ENCODE measurements around the gene SLCO4A1.

GRCh38 chr20:62650551-62651284 is 8.4 kb downstream of the SLCO4A1 start:
- no peak for TF ChIP-seq TAF1 (IDR thresholded peaks at IDR 0.05; ENCODE audit: borderline replicate concordance, insufficient read depth, low read length)
- no peak for TF ChIP-seq POLR2AphosphoS5 (IDR thresholded peaks at IDR 0.05; ENCODE audit: low read depth, low read length)
- no peak for TF ChIP-seq SIN3A (IDR thresholded peaks at IDR 0.05; ENCODE audit: borderline replicate concordance, insufficient read depth, low read length)
